Choroid plexus epithelial cell (primary cell): Measurements from ENCODE around the gene AMT.

Experiments used
- DNase-seq: peaks from one replicate; pipeline ENCODE4 v3.0.0-alpha.2; 2010; ENCODE audit warnings: low read depth
- H3K4me3 ChIP-seq: 2 replicates; pipeline ENCODE4 v1.5.1; 2011; ENCODE audit warnings: low read depth, mild to moderate bottlenecking, control low read depth, low read length, moderate library complexity
- TF ChIP-seq, protein P1 (sequence below): conservative IDR thresholded peaks from 2 replicates; pipeline ENCODE4 v1.5.1; 2011; ENCODE audit warnings: low read depth, mild to moderate bottlenecking, control low read depth, inconsistent platforms, low read length, moderate library complexity

The AMT gene

DNA sequence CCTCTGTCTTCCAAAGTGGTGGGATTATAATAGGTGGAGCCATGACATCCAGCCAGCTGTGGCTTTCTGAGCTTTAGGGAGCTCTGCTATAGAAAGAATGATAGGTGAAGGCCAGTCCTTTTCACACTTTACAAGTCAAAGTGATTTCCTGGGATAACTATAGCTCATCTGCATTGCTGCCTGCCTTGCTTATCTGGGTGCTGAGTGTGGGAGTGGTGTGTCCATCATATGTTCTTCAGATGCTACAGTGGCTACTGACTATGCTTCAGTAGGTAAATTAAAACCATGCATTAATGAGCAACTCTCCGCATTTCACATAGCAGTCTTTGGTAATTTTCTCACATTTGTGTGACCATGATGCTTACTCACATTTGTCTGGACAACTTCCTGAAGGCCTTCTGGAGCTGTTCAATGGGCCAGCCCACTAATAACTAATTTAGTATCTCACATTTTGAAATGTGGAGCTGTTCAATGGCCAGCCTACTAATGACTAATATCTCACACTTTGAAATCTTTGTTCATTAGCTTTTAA, 33.9 kb downstream of the AMT start:
- TF ChIP-seq, protein P1, sequence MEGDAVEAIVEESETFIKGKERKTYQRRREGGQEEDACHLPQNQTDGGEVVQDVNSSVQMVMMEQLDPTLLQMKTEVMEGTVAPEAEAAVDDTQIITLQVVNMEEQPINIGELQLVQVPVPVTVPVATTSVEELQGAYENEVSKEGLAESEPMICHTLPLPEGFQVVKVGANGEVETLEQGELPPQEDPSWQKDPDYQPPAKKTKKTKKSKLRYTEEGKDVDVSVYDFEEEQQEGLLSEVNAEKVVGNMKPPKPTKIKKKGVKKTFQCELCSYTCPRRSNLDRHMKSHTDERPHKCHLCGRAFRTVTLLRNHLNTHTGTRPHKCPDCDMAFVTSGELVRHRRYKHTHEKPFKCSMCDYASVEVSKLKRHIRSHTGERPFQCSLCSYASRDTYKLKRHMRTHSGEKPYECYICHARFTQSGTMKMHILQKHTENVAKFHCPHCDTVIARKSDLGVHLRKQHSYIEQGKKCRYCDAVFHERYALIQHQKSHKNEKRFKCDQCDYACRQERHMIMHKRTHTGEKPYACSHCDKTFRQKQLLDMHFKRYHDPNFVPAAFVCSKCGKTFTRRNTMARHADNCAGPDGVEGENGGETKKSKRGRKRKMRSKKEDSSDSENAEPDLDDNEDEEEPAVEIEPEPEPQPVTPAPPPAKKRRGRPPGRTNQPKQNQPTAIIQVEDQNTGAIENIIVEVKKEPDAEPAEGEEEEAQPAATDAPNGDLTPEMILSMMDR, result no peak
- H3K4me3 ChIP-seq, result no peak overlapping the region
- no peak for DNase-seq

DNA sequence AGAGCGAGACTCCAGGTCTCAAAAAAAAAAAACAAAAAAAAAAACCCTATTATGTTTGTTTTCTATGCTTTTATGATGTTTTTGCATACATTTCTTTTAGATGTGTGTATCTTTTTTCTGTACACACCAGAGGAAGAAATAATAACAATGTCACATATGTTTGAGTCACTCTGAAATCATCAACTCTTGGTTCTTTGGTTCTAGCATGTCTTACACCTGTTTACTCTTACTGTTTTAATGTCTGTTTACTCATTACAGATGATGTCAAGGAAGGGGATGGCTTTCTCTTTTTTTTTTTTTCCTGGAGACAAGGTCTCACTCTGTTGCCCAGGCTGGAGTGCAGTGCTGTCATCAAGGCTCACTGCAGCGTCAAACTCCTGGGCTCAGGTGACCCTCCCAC, 34.6 kb downstream of the AMT start:
- TF ChIP-seq, protein P1, result no peak
- H3K4me3 ChIP-seq, result no peak overlapping the region
- no peak for DNase-seq

DNA sequence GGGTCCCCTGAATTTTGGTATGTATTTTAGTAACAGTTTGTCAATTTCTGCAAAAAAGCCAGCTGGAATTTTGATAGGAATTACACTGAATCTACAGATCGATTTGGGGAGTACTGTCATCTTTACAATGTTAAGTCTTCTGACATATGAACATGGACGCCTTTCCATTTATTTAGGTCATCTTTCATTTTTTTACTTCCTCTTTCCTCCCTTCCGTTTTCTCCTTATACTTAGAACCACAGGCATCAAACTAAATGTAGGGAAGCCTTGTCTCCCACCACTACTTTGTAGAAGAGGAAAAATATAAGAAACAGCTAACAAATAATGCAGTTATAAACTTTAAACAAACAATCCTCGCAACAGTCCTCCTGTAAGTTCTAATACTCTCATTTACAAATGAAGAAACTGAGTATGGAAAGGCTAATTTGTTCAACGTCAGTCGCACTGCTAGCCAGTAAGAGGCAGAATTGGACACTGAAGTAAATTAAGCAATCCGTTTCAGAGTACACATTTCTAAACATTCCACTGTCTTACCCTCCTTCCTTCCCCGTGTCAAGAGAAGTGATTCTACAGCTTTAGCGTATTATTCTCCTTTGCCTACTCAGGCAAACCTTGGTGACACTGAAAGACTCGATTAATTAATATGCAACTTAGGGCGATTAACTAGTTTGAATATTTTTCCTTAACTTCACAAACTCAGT, 36.1 kb downstream of the AMT start:
- TF ChIP-seq, protein P1, result no peak
- H3K4me3 ChIP-seq, result no peak overlapping the region
- no peak for DNase-seq

DNA sequence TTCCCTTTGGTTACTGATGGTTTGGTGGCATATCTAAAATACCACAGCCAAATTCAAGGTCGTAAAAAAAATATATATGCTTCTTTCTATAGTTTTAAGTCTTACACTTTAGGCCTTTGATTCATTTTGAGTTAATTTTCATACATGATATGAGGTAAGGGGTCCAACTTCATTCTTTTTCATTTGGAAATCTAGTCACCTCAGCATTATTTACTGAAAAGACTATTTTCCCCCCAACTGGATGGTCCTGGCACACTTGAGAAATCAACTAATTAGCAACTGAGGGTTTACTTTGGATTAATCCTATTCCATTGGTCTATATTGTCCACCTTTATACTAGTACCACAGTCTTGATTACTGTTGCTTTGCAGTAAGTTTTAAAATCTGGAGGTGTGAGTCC, 36.7 kb downstream of the AMT start:
- TF ChIP-seq, protein P1, result no peak
- no peak overlapping the region for H3K4me3 ChIP-seq
- no peak for DNase-seq

DNA sequence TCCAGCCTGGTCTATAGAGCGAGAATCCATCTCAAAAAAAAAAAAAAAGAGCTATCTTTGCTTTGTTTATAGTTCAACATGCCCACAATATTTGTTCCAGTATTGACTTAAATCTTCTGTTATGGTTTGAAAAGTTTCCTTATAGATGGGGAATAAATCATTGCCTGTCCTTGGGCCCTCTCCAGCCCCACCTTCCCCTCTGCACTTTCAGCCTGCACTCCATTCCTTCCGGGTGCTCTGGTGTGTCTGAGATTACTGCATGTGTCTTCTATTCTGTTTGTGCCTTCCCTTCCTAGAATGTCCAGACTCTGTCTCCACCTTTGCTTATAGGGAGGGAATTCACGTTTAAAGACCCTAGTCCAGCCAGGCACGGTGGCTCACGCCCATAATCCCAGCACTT, 38.9 kb downstream of the AMT start:
- no peak for DNase-seq
- H3K4me3 ChIP-seq, result no peak overlapping the region
- TF ChIP-seq, protein P1, result no peak

DNA sequence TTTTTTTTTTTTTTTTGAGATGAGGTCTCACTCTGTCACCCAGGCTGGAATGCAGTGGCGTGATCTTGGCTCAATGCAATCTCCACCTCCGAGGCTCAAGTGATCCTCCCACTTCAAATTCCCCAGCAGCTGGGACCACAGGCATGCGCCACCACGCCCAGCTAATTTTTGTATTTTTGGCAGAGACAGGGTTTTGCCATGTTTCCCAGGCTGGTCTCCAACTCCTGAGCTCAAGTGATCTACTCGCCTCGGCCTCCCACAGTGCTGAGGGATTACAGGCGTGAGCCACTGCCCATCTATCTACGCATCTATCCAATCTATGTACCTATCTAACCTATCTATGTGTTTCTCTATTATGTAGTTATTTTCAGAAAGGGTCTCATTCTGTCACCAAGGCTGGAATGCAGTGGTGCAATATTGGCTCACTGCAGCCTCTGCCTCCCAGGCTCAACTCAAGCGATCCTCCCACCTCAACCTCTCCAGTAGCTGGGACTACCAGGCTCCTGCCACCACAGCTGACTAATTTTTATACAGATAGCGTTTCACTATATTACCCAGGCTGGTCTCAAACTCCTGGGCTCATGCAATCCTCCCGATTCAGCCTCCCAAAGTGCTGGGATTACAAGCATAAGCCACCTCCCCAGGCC, 43.9 kb downstream of the AMT start:
- H3K4me3 ChIP-seq, result no peak overlapping the region
- peak; percentile 81 for DNase-seq

More for the DNA sequence above, 43.9 kb downstream of the AMT start:
- TF ChIP-seq, protein P1, result no peak
